HG03135 (cell line): ENCODE results near the gene OR2J2.
"Not testable (repeated sequence)": the region's sequence is repeated elsewhere in the genome, so short reads cannot be mapped to it uniquely, and the experiment has no call there.

Experiments used
- ATAC-seq: cut with Tn5 transposase; IDR thresholded peaks from one replicate; pipeline ENCODE4 v1.9.1; 2021; ENCODE audit warnings: mild to moderate bottlenecking, moderate library complexity; ENCODE audit not compliant: unreplicated experiment

Gene OR2J2

GRCh38 chr6:29170607-29171006 is at the start of gene OR2J2:
TSS of gene OR2J2 (plus strand) at chr6:29170907. CDS start at chr6:29173636, 2,729 bp downstream.
- ATAC-seq = not testable (repeated sequence)

- no peak for ATAC-seq
These were observed 41.2 kb upstream of the OR2J2 start for GRCh38 chr6:29129326-29130012.

GRCh38 chr6:29130644-29131043 is 40.1 kb upstream of the OR2J2 start:
- no peak for ATAC-seq

- ATAC-seq = no peak
These were observed 39.0 kb upstream of the OR2J2 start for GRCh38 chr6:29131691-29132090.

- ATAC-seq = no peak
These were observed 33.0 kb upstream of the OR2J2 start for GRCh38 chr6:29137724-29138123.

GRCh38 chr6:29141606-29142005 is 29.1 kb upstream of the OR2J2 start:
- ATAC-seq = no peak

GRCh38 chr6:29142309-29142708 is 28.4 kb upstream of the OR2J2 start:
- no peak for ATAC-seq

- ATAC-seq = no peak
These were observed 24.5 kb upstream of the OR2J2 start for GRCh38 chr6:29146179-29146578.

GRCh38 chr6:29147074-29147473 is 23.6 kb upstream of the OR2J2 start:
- ATAC-seq = no peak

GRCh38 chr6:29149444-29149843 is 21.3 kb upstream of the OR2J2 start:
- not testable (repeated sequence) for ATAC-seq

- no peak for ATAC-seq
These were observed 17.6 kb upstream of the OR2J2 start for GRCh38 chr6:29153083-29153482.

- not testable (repeated sequence) for ATAC-seq
These were observed 15.5 kb upstream of the OR2J2 start for GRCh38 chr6:29155182-29155581.

GRCh38 chr6:29159922-29160321 is 10.8 kb upstream of the OR2J2 start:
- not testable (repeated sequence) for ATAC-seq

- not testable (repeated sequence) for ATAC-seq
These were observed 5.1 kb upstream of the OR2J2 start for GRCh38 chr6:29165571-29165970.

- no peak for ATAC-seq
These were observed 1.0 kb downstream of the OR2J2 start for GRCh38 chr6:29171736-29172135.

- ATAC-seq = no peak
These were observed 12.9 kb downstream of the OR2J2 start for GRCh38 chr6:29183594-29183993.

GRCh38 chr6:29188659-29189058 is 18.0 kb downstream of the OR2J2 start:
- not testable (repeated sequence) for ATAC-seq

- ATAC-seq = no peak
These were observed 30.3 kb downstream of the OR2J2 start for GRCh38 chr6:29200767-29201662.

GRCh38 chr6:29201966-29202365 is 31.3 kb downstream of the OR2J2 start:
- no peak for ATAC-seq

- no peak for ATAC-seq
These were observed 40.8 kb downstream of the OR2J2 start for GRCh38 chr6:29211488-29211887.

GRCh38 chr6:29216528-29216927 is 45.8 kb downstream of the OR2J2 start:
- ATAC-seq = no peak

GRCh38 chr6:29217242-29217641 is 46.5 kb downstream of the OR2J2 start:
- not testable (repeated sequence) for ATAC-seq
